ENCODE data around the gene PPARGC1A. TPM values are rescaled to one million over a fixed set of nuclear protein-coding genes. Genes with fewer than 3 reads are reported as not detected.
A peak's percentile ranks its signal among the peaks of the same experiment; 100 is the strongest.

The PPARGC1A gene
- total and polyA plus RNA-seq, 2 of the 13 experiments (the other 11 are each of a cell fraction or from before 2014, with no cell fraction given): 20.7 to 37.3 TPM

- TF ChIP-seq RFXAP (CRISPR knock-in tag; IDR thresholded peaks at IDR 0.05; ENCODE audit: borderline replicate concordance) (no peak), ZNF10 (CRISPR knock-in tag; IDR thresholded peaks at IDR 0.05; ENCODE audit: borderline replicate concordance, low read depth) (no peak), RNF2 (conservative IDR thresholded peaks at IDR 0.05; ENCODE audit: low read depth) (peak; percentile 63; the same call in 1 of the 2 replicates), ZZZ3 (CRISPR knock-in tag; IDR thresholded peaks at IDR 0.05; ENCODE audit: borderline replicate concordance) (no peak), SKI (IDR thresholded peaks at IDR 0.05; ENCODE audit: partially characterized antibody) (peak; percentile 49), RARA (CRISPR knock-in tag; IDR thresholded peaks at IDR 0.05) (peak; percentile 94), DRAP1 (CRISPR knock-in tag; IDR thresholded peaks at IDR 0.05) (no peak), ZNF674 (CRISPR knock-in tag; IDR thresholded peaks at IDR 0.05; ENCODE audit: low read depth) (no peak), ZNF143 (CRISPR knock-in tag; IDR thresholded peaks at IDR 0.05) (no peak), ZBED4 (CRISPR knock-in tag; IDR thresholded peaks at IDR 0.05; ENCODE audit: borderline replicate concordance) (no peak), KDM3A (CRISPR knock-in tag; IDR thresholded peaks at IDR 0.05; ENCODE audit: low read depth) (no peak), ZNF788 (CRISPR knock-in tag; IDR thresholded peaks at IDR 0.05; ENCODE audit: borderline replicate concordance) (no peak), KDM2A (CRISPR knock-in tag; IDR thresholded peaks at IDR 0.05; ENCODE audit: borderline replicate concordance, low read depth) (peak; percentile 31; the same call in 1 of the 2 replicates), HNRNPL (IDR thresholded peaks at IDR 0.05; ENCODE audit: low read depth, low read length) (peak; percentile 78; the same call in 1 of the 2 replicates), MLXIP (CRISPR knock-in tag; IDR thresholded peaks at IDR 0.05; ENCODE audit: borderline replicate concordance) (no peak), YEATS2 (CRISPR knock-in tag; IDR thresholded peaks at IDR 0.05; ENCODE audit: borderline replicate concordance) (no peak), HMGA1 (CRISPR knock-in tag; conservative IDR thresholded peaks at IDR 0.05) (no peak), ZNF274 (CRISPR knock-in tag; IDR thresholded peaks at IDR 0.05) (no peak), BCLAF1 (IDR thresholded peaks at IDR 0.05) (no peak)
Measured at GRCh38 chr4:23930750-23931488, 41.1 kb upstream of the PPARGC1A start (continued).

Measured in HepG2 (cell line).